HepG2 (cell line): ENCODE results near the gene SEPTIN5. TPM values are rescaled to one million over a fixed set of nuclear protein-coding genes. Genes with fewer than 3 reads are reported as not detected.

ENCODE experiments used
- ARNT2 ChIP-seq: sonication (generic); formaldehyde crosslinking; IDR thresholded peaks from 2 replicates; pipeline ENCODE4 v1.8.0; 2022; ENCODE audit warnings: mild to moderate bottlenecking, low read depth, missing genetic modification reagents, moderate library complexity
- EZH2 ChIP-seq: conservative IDR thresholded peaks from 2 replicates; pipeline ENCODE4 v1.6.1; 2012; ENCODE audit warnings: mild to moderate bottlenecking, low read depth, low read length, moderate library complexity
- HOXA3 ChIP-seq: sonication (generic); formaldehyde crosslinking; IDR thresholded peaks from 2 replicates; pipeline ENCODE4 v1.5.0; 2020; ENCODE audit warnings: missing genetic modification reagents
- MLLT10 ChIP-seq: sonication (generic); formaldehyde crosslinking; IDR thresholded peaks from 2 replicates; pipeline ENCODE4 v1.4.0; 2020; ENCODE audit warnings: missing genetic modification reagents
- ZFX ChIP-seq: sonication (generic); formaldehyde crosslinking; IDR thresholded peaks from 2 replicates; pipeline ENCODE4 v1.4.0; 2020; ENCODE audit warnings: mild to moderate bottlenecking, low read depth, missing genetic modification reagents, moderate library complexity
- ZFY ChIP-seq: sonication (generic); formaldehyde crosslinking; IDR thresholded peaks from 2 replicates; pipeline ENCODE4 v1.4.0; 2020; ENCODE audit warnings: missing genetic modification reagents
- ZNF34 ChIP-seq: sonication (generic); formaldehyde crosslinking; IDR thresholded peaks from 2 replicates; pipeline ENCODE4 v1.4.0; 2020; ENCODE audit warnings: mild to moderate bottlenecking, missing genetic modification reagents, borderline replicate concordance
- ZNF382 ChIP-seq: sonication (generic); formaldehyde crosslinking; IDR thresholded peaks from 2 replicates; pipeline ENCODE4 v1.5.0; 2020; ENCODE audit warnings: missing genetic modification reagents, mild to moderate bottlenecking, borderline replicate concordance
- ZNF562 ChIP-seq: sonication (generic); formaldehyde crosslinking; IDR thresholded peaks from 2 replicates; pipeline ENCODE4 v1.8.0; 2022; ENCODE audit warnings: missing genetic modification reagents, borderline replicate concordance
- polyA plus RNA-seq, 8 experiments: library from polyadenylated mRNA; depleted of rRNA in 3 of 8; stranded (reverse) in 7 of 8; unstranded in 1 of 8; fragments of >200 nt; fragmentation: Illumina TruSeq in 4 of 8; extraction: Trizol in 4 of 8; gene quantifications; 2 replicates each; pipeline versions ENCODE4 v1.2.1 to v1.2.3, GENCODE V29; 2011 to 2016; ENCODE audit warnings: low read depth in 4 of 8, missing spikeins in 1 of 8, mixed read lengths in 1 of 8; ENCODE audit not compliant: insufficient read depth in 1 of 8
- total RNA-seq, 5 experiments: library from RNA; depleted of rRNA; stranded (reverse); fragments of >200 nt; fragmentation: Illumina TruSeq; extraction: Trizol; gene quantifications; 2 replicates each; pipeline ENCODE4 v1.2.3, GENCODE V29; 2016; ENCODE audit warnings: low read depth in 1 of 5
- TF ChIP-seq, protein P1 (sequence below): sonication (generic); formaldehyde crosslinking; IDR thresholded peaks from 2 replicates; pipeline ENCODE4 v1.8.1; 2023; ENCODE audit warnings: mild to moderate bottlenecking, moderate library complexity, missing genetic modification reagents
- TF ChIP-seq, protein P2 (sequence below): sonication (generic); formaldehyde crosslinking; IDR thresholded peaks from 2 replicates; pipeline ENCODE4 v1.4.0; 2020; ENCODE audit warnings: missing genetic modification reagents
- TF ChIP-seq, protein P3 (sequence below): sonication (generic); formaldehyde crosslinking; IDR thresholded peaks from 2 replicates; pipeline ENCODE4 v1.5.0; 2020; ENCODE audit warnings: mild to moderate bottlenecking, missing genetic modification reagents, moderate library complexity
- TF ChIP-seq, protein P4 (sequence below): sonication (generic); formaldehyde crosslinking; IDR thresholded peaks from 2 replicates; pipeline ENCODE4 v1.5.0; 2020; ENCODE audit warnings: mild to moderate bottlenecking, low read depth, missing genetic modification reagents, borderline replicate concordance
- TF ChIP-seq, protein P5 (sequence below): sonication (generic); formaldehyde crosslinking; IDR thresholded peaks from 2 replicates; pipeline ENCODE4 v1.4.0; 2020; ENCODE audit warnings: missing genetic modification reagents
- TF ChIP-seq, protein P6 (sequence below): IDR thresholded peaks from 2 replicates; pipeline ENCODE4 v1.6.1; 2016; ENCODE audit warnings: missing compliant biosample characterization, missing genetic modification reagents, borderline replicate concordance
- TF ChIP-seq, protein P7 (sequence below): sonication (generic); formaldehyde crosslinking; IDR thresholded peaks from 2 replicates; pipeline ENCODE4 v1.4.0; 2020; ENCODE audit warnings: missing genetic modification reagents

SEPTIN5 gene
- total and polyA plus RNA-seq, 2 of the 13 experiments (the other 11 are each of a cell fraction or from before 2014, with no cell fraction given), result 0.33 TPM; not detected in 1

DNA sequence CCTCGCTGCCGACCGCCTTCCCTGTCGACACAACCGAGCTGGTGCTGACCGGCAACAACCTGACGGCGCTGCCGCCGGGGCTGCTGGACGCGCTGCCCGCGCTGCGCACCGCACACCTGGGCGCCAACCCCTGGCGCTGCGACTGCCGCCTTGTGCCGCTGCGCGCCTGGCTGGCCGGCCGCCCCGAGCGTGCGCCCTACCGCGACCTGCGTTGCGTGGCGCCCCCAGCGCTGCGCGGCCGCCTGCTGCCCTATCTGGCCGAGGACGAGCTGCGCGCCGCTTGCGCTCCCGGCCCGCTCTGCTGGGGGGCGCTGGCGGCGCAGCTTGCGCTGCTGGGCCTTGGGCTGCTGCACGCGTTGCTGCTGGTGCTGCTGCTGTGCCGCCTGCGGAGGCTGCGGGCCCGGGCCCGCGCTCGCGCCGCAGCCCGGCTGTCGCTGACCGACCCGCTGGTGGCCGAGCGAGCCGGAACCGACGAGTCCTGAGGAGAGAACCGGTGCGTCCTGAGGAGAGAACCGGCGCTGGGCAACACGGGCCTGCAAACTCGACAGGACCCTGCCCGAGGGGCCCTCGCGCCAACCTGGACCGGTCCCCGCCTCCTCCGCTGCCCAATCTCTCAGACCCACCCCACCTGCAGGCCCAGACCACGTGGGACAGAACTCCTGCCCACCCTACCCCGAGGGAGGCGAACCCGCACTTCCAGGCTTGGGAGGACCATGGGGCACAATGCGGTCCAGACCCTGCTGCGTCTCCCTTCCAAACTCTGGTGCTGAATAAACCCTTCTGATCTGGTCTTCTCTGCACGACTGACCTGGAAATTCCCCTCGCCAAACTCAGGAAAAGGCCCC lies 9.9 kb downstream of the SEPTIN5 start (continued):
- TF ChIP-seq, protein P1, sequence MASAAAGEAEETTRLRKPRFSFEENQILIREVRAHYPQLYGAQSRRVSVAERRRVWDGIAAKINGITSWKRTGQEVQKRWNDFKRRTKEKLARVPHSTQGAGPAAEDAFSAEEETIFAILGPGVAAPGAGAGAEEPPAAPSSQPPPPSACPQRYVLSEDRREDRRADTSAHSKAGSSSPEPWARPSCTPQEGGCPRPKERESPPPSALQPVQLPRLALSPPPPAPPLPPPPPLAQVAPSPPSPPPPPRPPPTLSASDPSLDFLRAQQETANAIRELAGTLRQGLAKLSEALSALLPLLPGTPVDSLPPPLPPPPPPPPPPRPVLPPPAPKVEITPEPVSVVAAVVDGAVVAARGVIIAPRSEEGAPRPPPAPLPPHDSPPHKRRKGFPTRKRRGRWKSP (CRISPR knock-in tag), result peak; percentile 75; the same call in 1 of the 2 replicates
- TF ChIP-seq, protein P2, sequence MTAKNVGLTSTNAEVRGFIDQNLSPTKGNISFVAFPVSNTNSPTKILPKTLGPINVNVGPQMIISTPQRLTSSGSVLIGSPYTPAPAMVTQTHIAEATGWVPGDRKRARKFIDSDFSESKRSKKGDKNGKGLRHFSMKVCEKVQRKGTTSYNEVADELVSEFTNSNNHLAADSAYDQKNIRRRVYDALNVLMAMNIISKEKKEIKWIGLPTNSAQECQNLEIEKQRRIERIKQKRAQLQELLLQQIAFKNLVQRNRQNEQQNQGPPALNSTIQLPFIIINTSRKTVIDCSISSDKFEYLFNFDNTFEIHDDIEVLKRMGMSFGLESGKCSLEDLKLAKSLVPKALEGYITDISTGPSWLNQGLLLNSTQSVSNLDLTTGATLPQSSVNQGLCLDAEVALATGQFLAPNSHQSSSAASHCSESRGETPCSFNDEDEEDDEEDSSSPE, result peak; percentile 25; the same call in 1 of the 2 replicates
- TF ChIP-seq, protein P3, sequence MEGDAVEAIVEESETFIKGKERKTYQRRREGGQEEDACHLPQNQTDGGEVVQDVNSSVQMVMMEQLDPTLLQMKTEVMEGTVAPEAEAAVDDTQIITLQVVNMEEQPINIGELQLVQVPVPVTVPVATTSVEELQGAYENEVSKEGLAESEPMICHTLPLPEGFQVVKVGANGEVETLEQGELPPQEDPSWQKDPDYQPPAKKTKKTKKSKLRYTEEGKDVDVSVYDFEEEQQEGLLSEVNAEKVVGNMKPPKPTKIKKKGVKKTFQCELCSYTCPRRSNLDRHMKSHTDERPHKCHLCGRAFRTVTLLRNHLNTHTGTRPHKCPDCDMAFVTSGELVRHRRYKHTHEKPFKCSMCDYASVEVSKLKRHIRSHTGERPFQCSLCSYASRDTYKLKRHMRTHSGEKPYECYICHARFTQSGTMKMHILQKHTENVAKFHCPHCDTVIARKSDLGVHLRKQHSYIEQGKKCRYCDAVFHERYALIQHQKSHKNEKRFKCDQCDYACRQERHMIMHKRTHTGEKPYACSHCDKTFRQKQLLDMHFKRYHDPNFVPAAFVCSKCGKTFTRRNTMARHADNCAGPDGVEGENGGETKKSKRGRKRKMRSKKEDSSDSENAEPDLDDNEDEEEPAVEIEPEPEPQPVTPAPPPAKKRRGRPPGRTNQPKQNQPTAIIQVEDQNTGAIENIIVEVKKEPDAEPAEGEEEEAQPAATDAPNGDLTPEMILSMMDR, result peak; percentile 58; the same call in 1 of the 2 replicates
- TF ChIP-seq, protein P4, sequence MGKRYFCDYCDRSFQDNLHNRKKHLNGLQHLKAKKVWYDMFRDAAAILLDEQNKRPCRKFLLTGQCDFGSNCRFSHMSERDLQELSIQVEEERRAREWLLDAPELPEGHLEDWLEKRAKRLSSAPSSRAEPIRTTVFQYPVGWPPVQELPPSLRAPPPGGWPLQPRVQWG (CRISPR knock-in tag), result no peak
- TF ChIP-seq ZFX (CRISPR knock-in tag) (peak; percentile 51), HOXA3 (peak; percentile 72), ZNF34 (CRISPR knock-in tag) (no peak), MLLT10 (no peak), EZH2 (0 out of 2 replicates have a peak, but pooled peaks have one; percentile 64), ZFY (CRISPR knock-in tag) (peak; percentile 55), ZNF562 (CRISPR knock-in tag) (no peak), ZNF382 (CRISPR knock-in tag) (no peak), ARNT2 (CRISPR knock-in tag) (peak; percentile 56; the same call in 1 of the 2 replicates)
- TF ChIP-seq, protein P5, sequence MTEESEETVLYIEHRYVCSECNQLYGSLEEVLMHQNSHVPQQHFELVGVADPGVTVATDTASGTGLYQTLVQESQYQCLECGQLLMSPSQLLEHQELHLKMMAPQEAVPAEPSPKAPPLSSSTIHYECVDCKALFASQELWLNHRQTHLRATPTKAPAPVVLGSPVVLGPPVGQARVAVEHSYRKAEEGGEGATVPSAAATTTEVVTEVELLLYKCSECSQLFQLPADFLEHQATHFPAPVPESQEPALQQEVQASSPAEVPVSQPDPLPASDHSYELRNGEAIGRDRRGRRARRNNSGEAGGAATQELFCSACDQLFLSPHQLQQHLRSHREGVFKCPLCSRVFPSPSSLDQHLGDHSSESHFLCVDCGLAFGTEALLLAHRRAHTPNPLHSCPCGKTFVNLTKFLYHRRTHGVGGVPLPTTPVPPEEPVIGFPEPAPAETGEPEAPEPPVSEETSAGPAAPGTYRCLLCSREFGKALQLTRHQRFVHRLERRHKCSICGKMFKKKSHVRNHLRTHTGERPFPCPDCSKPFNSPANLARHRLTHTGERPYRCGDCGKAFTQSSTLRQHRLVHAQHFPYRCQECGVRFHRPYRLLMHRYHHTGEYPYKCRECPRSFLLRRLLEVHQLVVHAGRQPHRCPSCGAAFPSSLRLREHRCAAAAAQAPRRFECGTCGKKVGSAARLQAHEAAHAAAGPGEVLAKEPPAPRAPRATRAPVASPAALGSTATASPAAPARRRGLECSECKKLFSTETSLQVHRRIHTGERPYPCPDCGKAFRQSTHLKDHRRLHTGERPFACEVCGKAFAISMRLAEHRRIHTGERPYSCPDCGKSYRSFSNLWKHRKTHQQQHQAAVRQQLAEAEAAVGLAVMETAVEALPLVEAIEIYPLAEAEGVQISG, result peak; percentile 42; the same call in 1 of the 2 replicates
- TF ChIP-seq, protein P6, sequence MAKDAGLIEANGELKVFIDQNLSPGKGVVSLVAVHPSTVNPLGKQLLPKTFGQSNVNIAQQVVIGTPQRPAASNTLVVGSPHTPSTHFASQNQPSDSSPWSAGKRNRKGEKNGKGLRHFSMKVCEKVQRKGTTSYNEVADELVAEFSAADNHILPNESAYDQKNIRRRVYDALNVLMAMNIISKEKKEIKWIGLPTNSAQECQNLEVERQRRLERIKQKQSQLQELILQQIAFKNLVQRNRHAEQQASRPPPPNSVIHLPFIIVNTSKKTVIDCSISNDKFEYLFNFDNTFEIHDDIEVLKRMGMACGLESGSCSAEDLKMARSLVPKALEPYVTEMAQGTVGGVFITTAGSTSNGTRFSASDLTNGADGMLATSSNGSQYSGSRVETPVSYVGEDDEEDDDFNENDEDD (CRISPR knock-in tag), result peak; percentile 75; the same call in 1 of the 2 replicates
- TF ChIP-seq, protein P7, sequence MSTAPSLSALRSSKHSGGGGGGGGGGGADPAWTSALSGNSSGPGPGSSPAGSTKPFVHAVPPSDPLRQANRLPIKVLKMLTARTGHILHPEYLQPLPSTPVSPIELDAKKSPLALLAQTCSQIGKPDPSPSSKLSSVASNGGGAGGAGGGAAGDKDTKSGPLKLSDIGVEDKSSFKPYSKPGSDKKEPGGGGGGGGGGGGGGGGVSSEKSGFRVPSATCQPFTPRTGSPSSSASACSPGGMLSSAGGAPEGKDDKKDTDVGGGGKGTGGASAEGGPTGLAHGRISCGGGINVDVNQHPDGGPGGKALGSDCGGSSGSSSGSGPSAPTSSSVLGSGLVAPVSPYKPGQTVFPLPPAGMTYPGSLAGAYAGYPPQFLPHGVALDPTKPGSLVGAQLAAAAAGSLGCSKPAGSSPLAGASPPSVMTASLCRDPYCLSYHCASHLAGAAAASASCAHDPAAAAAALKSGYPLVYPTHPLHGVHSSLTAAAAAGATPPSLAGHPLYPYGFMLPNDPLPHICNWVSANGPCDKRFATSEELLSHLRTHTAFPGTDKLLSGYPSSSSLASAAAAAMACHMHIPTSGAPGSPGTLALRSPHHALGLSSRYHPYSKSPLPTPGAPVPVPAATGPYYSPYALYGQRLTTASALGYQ (CRISPR knock-in tag), result no peak
